OCI-LY7 (cell line): ENCODE data around the gene MAGOH. TPM values are rescaled to one million over a fixed set of nuclear protein-coding genes. Genes with fewer than 3 reads are reported as not detected.

Experiments used
- Bru-seq: library from RNA; stranded (reverse); fragments of 400-500 nt; gene quantifications from one replicate; lab custom pipeline; 2021; lab: Mats Ljungman, UMichigan
- BruChase-seq, 2 experiments: library from RNA; stranded (reverse); fragments of 400-500 nt; gene quantifications; one replicate each; lab custom pipeline; 2021; lab: Mats Ljungman, UMichigan
- BruUV-seq: library from RNA; stranded (reverse); fragments of 400-500 nt; replicated peaks from 2 replicates; lab custom pipeline; 2021; lab: Mats Ljungman, UMichigan
- CTCF ChIA-PET: fragments of 300-600 bp; sonication (Branson Sonifier 250); formaldehyde crosslinking; loops from one replicate; lab custom pipeline; 2022; ENCODE audit warnings: antibody characterized with exemption; ENCODE audit not compliant: unreplicated experiment; lab: Charles Lee
- POLR2A ChIA-PET: fragments of 300-600 bp; sonication (Branson Sonifier 250); formaldehyde crosslinking; loops from one replicate; lab custom pipeline; 2022; ENCODE audit warnings: antibody characterized with exemption; lab: Charles Lee
- DNase-seq: peaks from one replicate; pipeline ENCODE4 v3.0.0-alpha.2; 2015; ENCODE audit warnings: low spot score
- H2AFZ ChIP-seq: fragments of 200-600 bp; sonication (generic), shearing (Covaris generic); 2 replicates; pipeline ENCODE4 v1.6.1; 2014; ENCODE audit warnings: mild to moderate bottlenecking, antibody characterized with exemption, low read length, moderate library complexity
- H3K27ac ChIP-seq: fragments of 200-600 bp; sonication (generic); 2 replicates; pipeline ENCODE4 v1.5.1; 2014; ENCODE audit warnings: mixed run types, low read depth, mild to moderate bottlenecking, moderate library complexity, low read length, inconsistent platforms; ENCODE audit not compliant: poor library complexity, severe bottlenecking
- H3K36me3 ChIP-seq: fragments of 200-600 bp; sonication (generic); 2 replicates; pipeline ENCODE4 v1.6.1; 2014; ENCODE audit warnings: mild to moderate bottlenecking, antibody characterized with exemption, low read length, moderate library complexity, mixed read lengths; ENCODE audit not compliant: insufficient read depth
- H3K4me1 ChIP-seq: fragments of 200-600 bp; sonication (generic); 2 replicates; pipeline ENCODE4 v1.5.1; 2014; ENCODE audit warnings: mild to moderate bottlenecking, low read length; ENCODE audit not compliant: insufficient read depth, poor library complexity, severe bottlenecking
- H3K4me2 ChIP-seq: fragments of 200-600 bp; sonication (generic); 2 replicates; pipeline ENCODE4 v1.6.1; 2014; ENCODE audit warnings: mild to moderate bottlenecking, low read length
- H3K4me3 ChIP-seq: fragments of 200-600 bp; sonication (generic); 2 replicates; pipeline ENCODE4 v1.5.1; 2014; ENCODE audit warnings: mild to moderate bottlenecking, low read depth, low read length; ENCODE audit not compliant: poor library complexity, severe bottlenecking
- H3K79me2 ChIP-seq: fragments of 200-600 bp; sonication (generic); 2 replicates; pipeline ENCODE4 v1.6.1; 2016; ENCODE audit warnings: low read depth, mild to moderate bottlenecking, low read length, moderate library complexity, mixed read lengths; ENCODE audit not compliant: insufficient read depth
- H3K9me2 ChIP-seq: fragments of 200-600 bp; sonication (generic); 2 replicates; pipeline ENCODE4 v1.6.1; 2016; ENCODE audit warnings: mild to moderate bottlenecking, low read length, mixed read lengths; ENCODE audit not compliant: insufficient read depth
- H3K9me3 ChIP-seq: fragments of 200-600 bp; sonication (generic); 2 replicates; pipeline ENCODE4 v1.6.1; 2014; ENCODE audit warnings: mild to moderate bottlenecking, mixed run types, low read length, mixed read lengths
- H4K20me1 ChIP-seq: fragments of 200-600 bp; sonication (generic); 2 replicates; pipeline ENCODE4 v1.6.1; 2014; ENCODE audit warnings: mild to moderate bottlenecking, antibody characterized with exemption, low read length, moderate library complexity, mixed read lengths; ENCODE audit not compliant: insufficient read depth
- CTCF ChIP-seq: fragments of 200-600 bp; sonication (generic); conservative IDR thresholded peaks from 2 replicates; pipeline ENCODE4 v1.5.1; 2014; ENCODE audit warnings: mild to moderate bottlenecking, antibody characterized with exemption, low read length, moderate library complexity, mixed read lengths
- EZH2phosphoT487 ChIP-seq: fragments of 200-600 bp; sonication (generic); IDR thresholded peaks from 2 replicates; pipeline ENCODE4 v1.6.1; 2018; ENCODE audit warnings: low read depth, borderline replicate concordance, mild to moderate bottlenecking, mixed run types, antibody characterized with exemption, low read length, moderate library complexity, mixed read lengths
- intact Hi-C: fragments of 100-400 bp; cut with micrococcal nuclease; formaldehyde crosslinking; loops from one replicate; pipeline ENCODE4 v1.10.0; 2022; ENCODE audit not compliant: unreplicated experiment
- long read RNA-seq: library from polyadenylated mRNA; stranded (forward); transcript quantifications from one replicate; pipeline ENCODE4 v2.0.0, GENCODE V29; 2022
- total RNA-seq, 2 experiments: library from RNA; depleted of rRNA in 1 of 2; stranded (reverse); fragments of >200 nt in 1 of 2; shearing (Covaris generic) in 1 of 2; gene quantifications; 2 replicates each; pipeline ENCODE4 v1.2.3, GENCODE V29; 2014 to 2022

MAGOH gene
- total RNA-seq (2014; rRNA removed; shearing (Covaris generic)), result 93.0 and 98.3 TPM in 2 replicates
- total RNA-seq (2022), result 72.4 and 87.3 TPM in 2 replicates
- percentile 87 among the genes with signal in this experiment for Bru-seq, nascent RNA
- BruChase-seq, experiment 1, labeled RNA remaining after a 6-hour chase, result percentile 90 among the genes with signal in this experiment
- BruChase-seq, experiment 2, labeled RNA remaining after a 2-hour chase, result percentile 83 among the genes with signal in this experiment
- long read RNA-seq, transcript MAGOH-202 (5 exons, 756 nt), result major isoform, 36 of 129 reads
- long read RNA-seq, transcript MAGOH-201 (4 exons, 500 nt), result minor isoform, 11 of 129 reads
- long read RNA-seq, partial matches to known transcripts, result 0 of 129 reads
- long read RNA-seq, other reads (novel, unspliced or antisense), result 80 of 129 reads

- Histone ChIP-seq H4K20me1 (0 out of 2 replicates have a peak, but pooled peaks cover 3% of the 10 kb centered on the region), H3K4me3 (peak within 1 kb of the TSS; percentile 85), H3K36me3 (peaks cover 32% of the 10 kb centered on the region), H2AFZ (peak within 1 kb of the TSS; percentile 84; the same call in 1 of the 2 replicates), H3K9me3 (no peaks in the 10 kb centered on the region), H3K9me2 (no peaks in the 10 kb centered on the region), H3K4me2 (peak within 1 kb of the TSS; percentile 92), H3K4me1 (peaks cover 27% of the 10 kb centered on the region), H3K79me2 (peaks cover 26% of the 10 kb centered on the region), H3K27ac (peak within 1 kb of the TSS; percentile 27)
- peak; percentile 96 for DNase-seq
- TF ChIP-seq CTCF, result no peak
- no peak for TF ChIP-seq EZH2phosphoT487
- TSS peak; percentile 95 for BruUV-seq
- intact Hi-C loops, result no loop called here
- CTCF ChIA-PET, result no interaction called here
- POLR2A ChIA-PET, result interaction anchor here (0.7 to 1.0 kb wide), 2 partner anchors 21 to 735 kb away, joined by 4 to 5 read pairs; no protein-coding TSS in a partner anchor
These were observed at the start of gene MAGOH for GRCh38 chr1:53238197-53239155. Gene MAGOH, minus strand, starts transcription at chr1:53238518. Its CDS starts 70 bp downstream, at chr1:53238448.

GRCh38 chr1:53286955-53287354 is 48.6 kb upstream of the MAGOH start:
- intact Hi-C loops, result no loop called here
- no peak for TF ChIP-seq CTCF
- TF ChIP-seq EZH2phosphoT487, result no peak
- Histone ChIP-seq H3K9me3 (no peaks in the 10 kb centered on the region), H2AFZ (no peak overlapping the region), H3K9me2 (no peaks in the 10 kb centered on the region), H3K27ac (no peak overlapping the region), H3K36me3 (peaks cover 88% of the 10 kb centered on the region), H4K20me1 (no peaks in the 10 kb centered on the region), H3K4me2 (no peak overlapping the region), H3K4me3 (no peak overlapping the region), H3K79me2 (no peaks in the 10 kb centered on the region), H3K4me1 (no peaks in the 10 kb centered on the region)
- ChIA-PET CTCF (interaction anchor here (0.6 kb wide), 1 partner anchor 172 kb away, joined by 3 read pairs; the partner anchor contains the start of gene DMRTB1), POLR2A (interaction anchor here (0.6 kb wide), 1 partner anchor 245 kb away, joined by 4 read pairs; no protein-coding TSS in a partner anchor)
- no TSS peak for BruUV-seq
- DNase-seq, result no peak
